HK-2 (cell line): ENCODE results near the gene PAK3.
A peak's percentile ranks its signal among the peaks of the same experiment; 100 is the strongest.

Experiments used
- DNase-seq: peaks from one replicate; pipeline ENCODE4 v3.0.0-alpha.2; 2018; ENCODE audit not compliant: unreplicated experiment

Gene PAK3

DNA sequence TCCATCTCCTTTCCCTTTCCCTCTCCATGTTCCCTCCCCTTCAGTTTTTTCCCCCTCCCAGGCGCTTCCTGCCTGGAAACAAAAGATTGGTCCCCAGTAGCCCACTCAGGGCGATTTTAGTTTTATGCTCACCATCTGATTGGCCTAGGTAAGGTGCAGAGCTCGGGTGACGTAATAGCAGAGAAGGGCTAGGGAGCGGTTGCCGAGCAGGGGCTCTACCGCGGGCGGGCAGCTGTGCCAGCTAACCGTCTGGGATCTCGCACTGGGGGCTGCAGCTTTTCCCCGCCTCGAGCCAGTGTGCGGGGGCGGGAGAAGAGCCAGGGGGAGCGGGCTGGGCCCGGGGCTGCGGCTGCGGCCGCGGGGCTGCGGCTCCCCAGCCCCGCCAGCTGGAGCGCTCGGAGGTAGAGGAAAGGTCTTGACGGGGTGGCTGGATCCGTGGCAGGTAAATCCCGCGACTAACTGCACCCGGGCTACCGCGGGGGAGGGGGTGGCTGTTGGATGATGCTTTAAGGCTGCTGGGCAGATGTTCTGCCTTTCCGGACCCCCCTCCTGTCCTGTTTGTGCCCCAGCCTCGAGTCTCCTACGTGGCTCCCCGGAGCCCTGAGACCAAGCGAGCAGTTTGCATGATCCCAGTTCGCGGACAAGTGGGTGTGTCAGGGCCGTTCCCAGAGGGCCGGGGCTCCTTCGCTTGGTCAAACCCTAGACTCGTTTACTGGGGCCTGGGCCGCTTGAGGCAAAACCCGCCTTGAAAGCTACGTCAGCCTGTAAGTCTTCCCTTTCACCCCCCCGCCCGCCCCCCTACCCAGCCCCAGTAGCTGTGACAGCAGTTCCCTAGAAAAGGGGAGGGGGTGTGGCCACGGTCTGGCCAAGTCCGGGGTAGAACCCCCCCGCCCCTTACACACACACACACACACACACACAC is at the start of gene PAK3:
Gene PAK3 (plus strand): TSS at position 218 of the 922 bp plus-strand sequence. CDS start 26,913 bp downstream, outside the sequence.
- DNase-seq, result peak; percentile 62

- no peak for DNase-seq
These were observed 48.4 kb upstream of the PAK3 start for GRCh38 chrX:111047575-111047974.

- DNase-seq, result no peak
These were observed 43.5 kb upstream of the PAK3 start for GRCh38 chrX:111052478-111052877.

- no peak for DNase-seq
These were observed 24.3 kb upstream of the PAK3 start for GRCh38 chrX:111071542-111072277.

- no peak for DNase-seq
These were observed 12.9 kb upstream of the PAK3 start for GRCh38 chrX:111083081-111083480.

DNA sequence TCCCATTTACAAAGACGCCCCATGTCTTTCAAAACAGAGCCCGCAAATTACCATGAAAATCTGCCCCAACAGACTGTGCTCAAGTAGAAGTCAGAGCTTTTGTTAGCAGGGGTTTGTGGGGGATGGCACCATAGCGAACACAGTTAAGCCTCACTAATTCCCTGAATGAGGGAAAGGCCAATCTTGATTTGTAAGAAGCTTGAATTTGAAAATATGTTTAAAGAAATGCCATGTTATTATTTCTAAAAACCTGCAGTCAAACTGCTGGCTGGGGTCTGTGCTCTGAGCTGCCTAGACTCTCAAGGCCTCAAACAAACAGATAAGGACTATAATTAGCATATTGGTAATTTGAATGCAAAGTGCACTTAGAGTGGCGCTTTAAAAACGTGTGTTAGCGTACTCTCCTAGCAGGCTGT is 9.4 kb upstream of the PAK3 start:
- no peak for DNase-seq

- no peak for DNase-seq
These were observed 7.4 kb upstream of the PAK3 start for GRCh38 chrX:111088628-111089027.

GRCh38 chrX:111090458-111090857 is 5.5 kb upstream of the PAK3 start:
- DNase-seq, result no peak

DNA sequence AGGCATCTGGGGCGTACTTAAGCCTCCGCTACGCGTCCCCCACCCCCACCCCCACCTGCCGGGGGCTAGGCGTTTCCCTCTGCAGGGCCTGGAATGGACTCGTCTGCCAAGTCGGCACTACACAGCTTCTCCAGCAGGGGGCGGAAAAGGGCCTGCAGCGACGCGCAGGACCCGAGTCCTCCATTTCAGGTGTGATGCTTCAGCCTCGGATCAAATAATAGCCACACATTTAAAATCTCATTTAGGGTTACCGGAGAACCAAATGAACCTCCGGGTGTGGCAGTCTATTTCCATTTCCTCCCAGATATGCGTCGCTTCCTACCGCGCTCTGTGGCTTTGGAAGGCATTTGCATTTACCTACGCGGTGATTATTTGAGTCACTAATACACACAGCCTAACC is 2.9 kb downstream of the PAK3 start:
- no peak for DNase-seq

GRCh38 chrX:111100191-111100590 is 4.2 kb downstream of the PAK3 start:
- DNase-seq, result peak; percentile 18

GRCh38 chrX:111101580-111101979 is 5.6 kb downstream of the PAK3 start:
- DNase-seq, result no peak

DNA sequence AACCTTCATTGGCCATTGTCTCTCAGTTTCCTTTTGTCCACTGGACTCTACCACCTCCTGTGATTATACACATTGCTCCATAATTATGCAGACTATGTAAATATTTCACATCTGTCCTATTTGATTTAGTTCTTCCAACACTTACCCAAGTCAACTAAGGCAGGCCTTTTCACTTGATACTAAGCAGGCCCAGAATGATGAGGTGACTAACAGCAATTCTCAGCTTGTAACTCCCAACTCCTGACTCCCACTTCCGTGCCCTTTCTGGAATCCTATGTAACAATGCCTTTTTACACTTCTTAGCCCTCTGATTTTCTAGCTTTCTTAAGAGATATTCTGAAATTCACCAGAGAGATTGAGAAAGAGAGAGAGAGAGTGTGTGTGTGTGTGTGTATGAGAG is 6.6 kb downstream of the PAK3 start:
- DNase-seq, result no peak

DNA sequence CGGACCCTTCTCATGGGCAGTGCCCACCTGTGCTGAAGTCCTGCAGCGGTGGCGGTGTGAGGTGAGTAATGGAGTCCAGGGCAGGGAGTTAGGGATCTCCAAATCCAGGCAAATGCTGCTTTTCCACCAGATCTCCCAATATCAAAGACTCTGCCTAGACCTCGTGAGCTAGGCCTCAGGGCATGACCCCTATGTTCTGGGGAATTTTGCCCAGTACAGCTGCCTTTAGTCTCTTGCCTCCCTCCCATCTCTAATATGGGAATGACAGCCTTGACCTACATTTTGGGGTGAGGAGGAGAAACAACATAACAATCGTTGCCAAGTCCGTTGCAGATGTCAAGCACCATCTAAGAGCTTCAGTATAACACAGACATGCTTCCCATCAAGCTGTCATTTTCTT is 7.3 kb downstream of the PAK3 start:
- no peak for DNase-seq

GRCh38 chrX:111110098-111110775 is 14.2 kb downstream of the PAK3 start:
- no peak for DNase-seq

DNA sequence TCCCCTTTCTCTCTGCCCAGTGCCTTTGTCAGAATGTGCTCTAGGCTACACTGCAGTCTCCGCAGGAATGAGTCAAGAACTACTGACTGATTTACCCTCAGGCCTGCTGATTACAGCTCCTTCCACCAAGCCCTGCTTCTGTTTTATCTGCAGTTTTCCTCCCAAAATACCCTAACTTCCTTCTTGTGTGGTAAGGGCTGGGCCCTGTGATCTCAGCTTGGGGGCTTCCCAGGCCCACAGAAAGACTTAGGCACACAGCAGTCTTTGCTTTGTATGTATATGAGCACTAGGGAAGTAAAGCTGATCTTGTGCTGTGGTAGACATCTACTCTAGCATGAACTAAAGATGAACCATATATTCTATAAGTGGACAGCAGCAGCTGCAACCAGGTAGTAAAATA is 18.8 kb downstream of the PAK3 start:
- no peak for DNase-seq

- DNase-seq, result no peak
These were observed 20.7 kb downstream of the PAK3 start for GRCh38 chrX:111116666-111117065.

GRCh38 chrX:111119341-111119740 is 23.4 kb downstream of the PAK3 start:
- no peak for DNase-seq

DNA sequence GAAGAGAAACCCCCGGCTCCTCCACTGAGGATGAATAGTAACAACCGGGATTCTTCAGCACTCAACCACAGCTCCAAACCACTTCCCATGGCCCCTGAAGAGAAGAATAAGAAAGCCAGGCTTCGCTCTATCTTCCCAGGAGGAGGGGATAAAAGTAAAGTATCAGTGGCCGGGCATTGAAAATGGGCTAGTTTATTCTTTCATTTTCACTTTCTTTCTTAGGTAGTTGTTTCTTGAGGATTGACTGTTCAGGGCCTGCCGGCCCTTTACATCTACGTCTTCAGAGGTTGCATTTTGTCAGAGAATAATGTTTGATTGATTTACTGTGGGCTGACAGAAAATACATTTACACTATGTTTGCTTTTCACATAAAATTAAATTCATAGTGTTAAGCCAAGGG is 27.1 kb downstream of the PAK3 start:
- no peak for DNase-seq

- DNase-seq, result no peak
These were observed 27.7 kb downstream of the PAK3 start for GRCh38 chrX:111123606-111124179.

DNA sequence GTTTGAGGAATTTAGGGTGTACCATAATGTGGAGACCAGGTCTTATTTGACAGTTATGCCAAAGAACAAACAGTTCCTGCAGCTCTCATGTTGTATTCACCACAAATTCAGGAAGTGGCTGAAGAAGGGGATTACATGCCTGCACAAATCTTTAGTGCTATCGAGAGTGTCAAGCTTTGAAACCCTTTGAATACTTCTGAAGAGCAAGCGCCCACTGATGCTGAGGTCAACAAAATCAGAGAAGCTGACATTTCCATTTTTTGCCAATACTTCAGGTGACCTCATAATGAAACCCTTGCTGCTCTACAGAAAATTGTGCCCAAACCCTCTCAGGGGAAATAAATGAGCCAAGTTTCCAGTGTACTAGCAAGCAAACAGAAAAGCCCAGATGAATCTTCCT is 28.4 kb downstream of the PAK3 start:
- DNase-seq, result no peak

DNA sequence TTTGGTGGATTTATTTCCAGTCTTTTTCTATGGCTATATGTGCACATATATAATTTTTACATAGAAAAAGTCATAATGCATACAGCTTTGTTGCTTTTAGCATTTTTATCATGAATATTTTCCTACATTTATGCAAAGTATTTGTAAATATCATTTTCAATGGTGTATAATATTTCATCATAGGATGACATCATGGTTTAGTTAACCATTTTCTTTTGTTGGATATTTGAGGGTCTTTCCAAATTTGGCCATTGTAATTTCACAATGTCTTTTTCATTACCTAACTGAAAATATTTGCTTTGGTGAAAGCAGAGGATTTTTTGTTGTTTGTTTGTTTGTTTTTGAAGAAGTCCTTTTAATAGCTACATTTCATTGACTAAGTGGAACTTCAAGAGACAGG is 31.0 kb downstream of the PAK3 start:
- no peak for DNase-seq

- no peak for DNase-seq
These were observed 33.9 kb downstream of the PAK3 start for GRCh38 chrX:111129921-111130320.
